Esophagus muscularis mucosa (tissue), 3 donors: ENCODE measurements around the gene WNT5B.

Experiments used
- EP300 ChIP-seq: sonication (generic); formaldehyde crosslinking; IDR thresholded peaks from one replicate; pipeline ENCODE4 v1.6.1; 2017; ENCODE audit warnings: antibody characterized with exemption
- POLR2AphosphoS5 ChIP-seq, 2 donors: sonication (generic); formaldehyde crosslinking; IDR thresholded peaks; one replicate each; pipeline ENCODE4 v1.6.1; 2017; ENCODE audit warnings: antibody characterized with exemption in 2 of 2

DNA sequence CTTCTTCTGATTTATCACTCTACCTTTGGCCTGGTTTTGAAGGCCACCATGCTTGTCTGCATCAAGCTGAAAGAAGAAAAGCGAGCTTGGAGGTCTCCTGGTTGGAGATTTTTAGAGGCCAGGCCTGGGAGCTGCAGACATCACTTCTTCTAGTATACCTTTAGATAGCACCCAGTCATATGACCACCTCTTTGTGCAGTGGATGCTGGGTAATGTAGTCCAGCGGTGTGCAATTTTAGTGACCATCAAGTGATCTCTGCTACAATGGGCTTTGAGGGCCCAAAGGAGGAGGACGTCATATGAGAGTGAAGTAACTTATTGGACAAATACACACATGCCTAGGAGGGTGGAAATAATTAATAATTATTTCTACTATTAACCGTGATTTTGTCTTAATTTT, 15.2 kb upstream of the WNT5B start:
- TF ChIP-seq POLR2AphosphoS5 (IDR thresholded peaks at IDR 0.05): no peak
- TF ChIP-seq EP300: no peak
